HG03159 (cell line): Measurements from ENCODE around the gene EP400.
A peak's percentile ranks its signal among the peaks of the same experiment; 100 is the strongest.
"Not testable (repeated sequence)": the region's sequence is repeated elsewhere in the genome, so short reads cannot be mapped to it uniquely, and the experiment has no call there.

ENCODE experiments used
- ATAC-seq: cut with Tn5 transposase; IDR thresholded peaks from one replicate; pipeline ENCODE4 v1.9.1; 2021; ENCODE audit warnings: mild to moderate bottlenecking, moderate library complexity; ENCODE audit not compliant: unreplicated experiment

EP400 gene

DNA sequence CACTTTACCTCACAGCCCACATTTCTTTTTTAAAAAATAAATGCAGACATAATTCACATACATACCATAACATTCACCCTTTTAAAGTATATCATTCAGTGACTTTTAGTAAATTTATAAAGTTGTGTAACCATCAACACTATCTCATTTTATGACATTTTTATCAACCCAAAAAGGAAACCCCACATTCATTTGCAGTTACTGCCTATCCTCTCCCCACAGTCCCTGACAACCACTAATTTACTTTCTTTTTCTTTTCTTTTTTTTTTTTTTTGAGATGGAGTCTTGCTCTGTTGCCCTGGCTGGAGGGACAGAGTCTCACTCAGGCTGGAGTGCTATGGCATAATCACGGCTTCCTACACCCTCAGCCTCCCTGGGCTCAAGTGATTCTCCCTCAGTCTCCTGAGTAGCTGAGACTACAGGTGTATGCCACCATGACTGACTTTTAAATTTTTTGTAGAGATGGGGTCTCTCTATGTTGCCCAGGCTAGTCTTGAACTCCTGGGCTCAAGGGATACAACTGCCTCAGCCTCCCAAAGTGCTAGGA lies 1.5 kb upstream of the EP400 start:
- ATAC-seq = no peak

DNA sequence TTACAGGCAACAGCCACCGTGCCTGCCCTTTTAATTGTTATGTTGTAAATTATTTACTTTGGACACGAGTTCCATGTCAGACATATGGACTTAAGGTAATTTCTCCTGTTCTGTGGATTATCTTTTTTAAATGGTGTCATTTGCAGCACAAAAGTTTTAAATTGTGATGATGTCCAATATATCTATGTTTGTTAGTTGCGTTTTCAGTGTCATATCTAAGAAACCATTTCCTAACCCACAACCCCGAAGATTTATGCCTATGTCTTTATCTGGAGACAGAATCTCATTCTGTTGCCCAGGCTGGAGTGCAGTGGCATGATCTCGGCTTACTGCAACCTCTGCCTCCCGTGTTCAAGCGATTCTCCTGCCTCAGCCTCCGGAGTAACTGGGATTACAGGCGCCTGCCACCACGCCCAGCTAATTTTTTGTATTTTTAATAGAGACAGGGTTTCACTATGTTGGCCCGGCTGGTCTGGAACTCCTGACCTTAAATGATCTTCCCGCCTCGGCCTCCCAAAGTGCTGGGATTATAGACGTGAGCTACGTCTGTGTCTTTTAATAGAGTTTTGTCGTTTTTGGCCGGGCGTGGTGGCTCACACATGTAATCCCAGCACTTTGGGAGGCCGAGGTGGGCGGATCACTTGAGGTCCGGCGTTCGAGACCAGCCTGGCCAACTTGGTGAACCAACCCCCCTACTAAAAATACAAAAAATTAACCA lies 870 bp upstream of the EP400 start:
- not testable (repeated sequence) for ATAC-seq

DNA sequence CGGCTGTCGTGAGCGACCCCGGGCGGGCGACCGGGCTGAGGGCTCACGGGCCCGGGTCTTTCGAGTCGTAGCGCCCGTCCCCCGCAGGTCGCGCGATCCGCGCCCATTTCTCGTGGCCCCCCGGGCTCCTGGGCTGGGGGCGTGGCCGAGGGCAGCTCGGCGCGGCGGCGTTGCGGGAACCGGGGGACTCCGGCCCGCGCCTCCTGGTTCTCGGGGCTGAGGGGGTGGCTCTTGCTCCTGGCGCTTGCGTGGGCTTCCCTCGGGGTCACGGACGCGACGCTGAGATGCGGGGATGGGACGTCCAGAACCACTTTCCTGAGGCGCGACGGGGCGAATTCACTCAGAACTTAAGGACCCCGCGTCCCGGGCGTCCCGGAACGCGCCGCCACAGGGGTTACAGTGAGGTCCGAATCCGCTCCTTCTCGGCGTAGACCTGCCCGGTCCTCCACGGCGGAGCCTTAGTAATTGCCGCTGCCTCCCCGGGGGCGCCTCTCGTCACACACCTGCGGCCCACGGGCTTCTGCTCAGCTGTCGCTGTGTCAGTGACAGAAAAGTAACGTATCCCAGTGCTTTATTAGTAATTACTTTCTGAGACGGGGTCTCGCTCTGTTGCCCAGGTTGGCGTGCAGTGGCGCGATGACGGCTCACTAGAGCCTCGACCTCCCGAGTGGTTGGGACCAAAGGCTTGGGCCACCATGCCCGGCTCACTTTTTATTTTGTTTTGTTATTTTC lies 606 bp downstream of the EP400 start:
- peak; percentile 32 for ATAC-seq

DNA sequence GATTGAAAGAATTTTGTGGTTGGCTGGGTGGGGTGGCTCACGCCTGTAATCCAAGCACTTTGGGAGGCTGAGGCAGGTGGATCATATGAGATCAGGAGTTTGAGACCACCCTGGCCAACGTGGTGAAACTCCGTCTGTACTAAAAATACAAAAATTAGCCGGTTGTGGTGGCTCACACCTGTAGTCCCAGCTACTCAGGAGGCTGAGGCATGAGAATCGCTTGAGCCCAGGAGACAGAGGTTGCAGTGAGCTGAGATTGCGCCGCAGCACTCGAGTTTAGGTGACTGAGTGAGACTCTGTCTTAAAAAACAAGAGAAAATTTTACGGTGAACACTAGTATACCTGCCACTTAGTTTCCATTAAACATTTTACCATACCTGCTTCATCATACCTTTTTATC lies 4.1 kb downstream of the EP400 start:
- not testable (repeated sequence) for ATAC-seq

DNA sequence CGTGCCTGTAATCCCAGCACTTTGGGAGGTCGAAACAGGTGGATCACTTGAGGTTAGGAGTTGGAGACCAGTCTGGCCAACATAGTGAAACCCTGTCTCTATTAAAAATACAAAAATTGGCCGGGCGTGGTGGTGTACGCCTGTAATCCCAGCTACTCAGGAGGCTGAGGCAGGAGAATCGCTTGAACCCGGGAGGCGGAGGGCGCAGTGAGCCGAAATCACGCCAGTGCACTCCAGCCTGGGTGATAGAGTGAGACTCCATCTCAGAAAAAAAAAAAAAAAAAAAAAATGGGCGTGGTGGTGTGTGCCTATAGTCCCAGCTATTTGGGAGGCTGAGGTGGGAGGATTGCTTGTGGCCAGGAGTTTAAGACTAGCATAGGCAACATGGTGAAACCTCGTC lies 4.7 kb downstream of the EP400 start:
- not testable (repeated sequence) for ATAC-seq

DNA sequence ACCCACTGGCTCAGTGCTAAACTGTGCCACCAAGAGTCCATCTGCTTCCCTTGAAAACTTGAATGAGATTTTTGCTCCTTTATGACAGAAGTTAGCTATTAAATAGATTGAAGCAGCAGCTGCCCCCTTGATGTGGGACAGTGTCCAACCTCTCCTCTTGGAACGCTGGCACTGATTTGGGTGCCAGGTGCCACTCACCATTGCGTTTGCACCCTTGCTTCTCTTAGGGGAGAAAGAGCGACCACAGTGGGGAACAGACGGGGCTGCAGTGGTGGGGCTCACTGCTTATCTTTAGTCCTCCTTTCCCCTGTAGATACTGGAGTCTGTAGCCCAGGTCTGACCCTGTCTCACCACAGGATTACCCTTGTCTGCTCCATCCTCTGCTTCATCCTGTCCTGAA lies 9.4 kb downstream of the EP400 start:
- no peak for ATAC-seq

DNA sequence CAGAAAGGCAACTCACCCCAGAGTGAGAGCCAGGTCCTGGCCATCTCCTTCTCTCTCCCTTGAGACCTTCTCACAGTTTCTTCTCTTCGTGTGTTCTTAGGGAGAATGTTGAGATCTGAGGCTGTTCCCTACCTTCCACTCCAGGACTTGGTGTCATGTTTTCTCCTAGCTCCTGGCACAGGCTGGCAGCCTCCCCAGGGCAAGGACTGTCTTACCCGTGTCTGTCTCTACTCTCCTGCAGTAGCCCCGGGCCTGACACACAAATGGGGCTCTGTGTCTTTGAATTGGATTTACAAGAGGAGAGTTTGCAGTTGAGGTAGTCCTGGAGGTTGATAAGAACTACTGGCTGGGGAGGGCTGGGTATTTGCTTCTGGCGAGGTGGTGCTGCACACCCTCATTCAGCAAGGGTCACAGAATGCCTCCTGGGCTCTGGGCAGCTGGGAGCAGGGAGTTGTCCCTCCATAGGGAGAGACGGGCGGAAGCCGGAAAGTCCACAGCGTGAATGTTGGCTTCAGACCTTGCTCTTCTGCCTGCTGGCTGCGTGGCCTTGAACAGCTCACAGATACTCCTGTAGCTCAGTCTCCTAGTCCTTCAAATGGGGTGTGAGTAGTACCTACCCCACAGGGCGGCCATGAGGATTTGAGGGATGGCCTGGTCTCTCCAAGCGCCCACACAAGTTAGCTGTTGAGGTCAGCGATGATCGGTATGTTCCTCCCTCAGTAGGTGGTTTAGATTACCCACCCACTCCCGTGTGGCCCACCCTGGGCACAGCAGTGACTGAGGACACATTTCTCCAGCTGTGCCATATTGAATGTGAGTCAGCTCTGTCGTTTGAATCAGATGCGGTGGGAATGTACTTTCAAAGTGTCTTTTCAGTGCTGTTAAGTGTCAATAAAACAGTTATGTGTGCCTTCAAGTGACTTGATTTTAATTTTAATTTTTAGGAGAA lies 10.2 kb downstream of the EP400 start:
- ATAC-seq = no peak

DNA sequence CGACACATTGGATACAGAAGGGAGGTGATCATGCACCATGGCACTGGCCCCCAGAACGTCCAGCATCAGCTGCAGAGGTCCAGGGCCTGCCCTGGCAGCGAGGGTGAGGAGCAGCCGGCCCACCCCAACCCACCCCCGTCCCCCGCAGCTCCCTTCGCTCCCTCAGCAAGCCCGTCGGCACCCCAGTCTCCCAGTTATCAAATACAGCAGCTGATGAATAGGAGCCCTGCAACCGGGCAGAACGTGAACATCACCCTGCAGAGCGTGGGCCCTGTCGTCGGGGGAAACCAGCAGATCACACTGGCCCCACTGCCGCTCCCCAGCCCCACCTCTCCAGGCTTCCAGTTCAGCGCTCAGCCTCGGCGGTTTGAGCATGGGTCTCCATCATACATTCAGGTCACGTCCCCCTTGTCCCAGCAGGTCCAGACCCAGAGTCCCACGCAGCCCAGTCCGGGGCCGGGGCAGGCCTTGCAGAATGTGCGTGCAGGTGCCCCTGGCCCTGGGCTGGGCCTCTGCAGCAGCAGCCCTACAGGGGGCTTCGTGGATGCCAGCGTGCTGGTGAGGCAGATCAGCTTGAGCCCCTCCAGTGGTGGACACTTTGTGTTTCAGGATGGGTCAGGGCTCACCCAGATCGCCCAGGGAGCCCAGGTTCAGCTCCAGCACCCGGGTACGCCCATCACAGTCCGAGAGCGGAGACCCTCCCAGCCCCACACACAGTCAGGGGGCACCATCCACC lies 11.0 kb downstream of the EP400 start:
- ATAC-seq = not testable (repeated sequence)

DNA sequence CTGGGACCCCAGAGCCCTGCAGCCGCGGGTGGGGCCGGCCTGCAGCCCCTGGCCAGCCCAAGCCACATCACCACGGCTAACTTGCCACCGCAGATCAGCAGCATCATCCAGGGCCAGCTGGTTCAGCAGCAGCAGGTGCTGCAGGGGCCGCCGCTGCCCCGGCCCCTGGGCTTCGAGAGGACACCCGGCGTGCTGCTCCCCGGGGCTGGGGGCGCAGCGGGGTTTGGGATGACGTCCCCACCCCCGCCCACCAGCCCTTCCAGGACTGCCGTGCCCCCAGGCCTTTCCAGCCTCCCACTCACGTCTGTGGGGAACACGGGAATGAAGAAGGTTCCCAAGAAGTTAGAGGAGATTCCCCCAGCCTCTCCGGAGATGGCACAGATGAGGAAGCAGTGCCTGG lies 11.6 kb downstream of the EP400 start:
- not testable (repeated sequence) for ATAC-seq

DNA sequence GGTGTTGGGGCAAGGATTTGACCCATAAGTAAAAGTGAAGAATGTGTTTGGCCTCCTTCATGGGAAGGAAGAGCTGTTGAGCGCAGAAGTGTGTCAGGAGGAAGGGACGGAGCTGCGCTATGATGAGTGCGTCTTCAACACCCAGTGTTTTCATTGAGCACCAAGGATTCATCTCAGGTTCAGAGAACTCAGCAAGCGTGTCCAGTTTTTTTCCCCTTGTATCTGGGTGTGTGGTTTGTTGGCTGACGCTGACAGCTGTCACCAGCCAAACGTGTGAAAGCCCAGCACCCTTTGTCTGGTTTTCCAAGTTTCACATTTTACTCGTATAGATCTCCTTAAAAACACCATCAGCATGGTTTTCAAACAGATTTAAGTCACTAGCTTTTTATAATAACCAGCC lies 12.3 kb downstream of the EP400 start:
- ATAC-seq = no peak

DNA sequence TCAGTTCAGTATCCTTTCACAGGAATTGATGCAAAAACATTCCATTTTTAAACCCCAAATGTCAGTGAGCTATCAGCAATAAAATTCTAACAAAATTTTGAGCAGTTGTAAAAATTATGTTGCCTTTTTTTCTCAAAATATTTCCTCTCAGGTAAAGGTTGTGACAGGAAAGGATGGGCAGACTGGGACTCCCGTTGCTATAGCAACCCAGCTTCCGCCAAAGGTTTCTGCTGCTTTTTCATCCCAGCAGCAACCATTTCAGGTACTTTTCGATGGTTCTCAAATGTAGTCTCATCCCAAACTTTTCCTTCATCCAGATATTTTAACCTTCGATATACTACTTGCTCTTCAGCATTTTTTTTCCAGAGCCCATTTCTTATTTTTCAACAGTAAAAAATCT lies 13.6 kb downstream of the EP400 start:
- ATAC-seq = no peak

DNA sequence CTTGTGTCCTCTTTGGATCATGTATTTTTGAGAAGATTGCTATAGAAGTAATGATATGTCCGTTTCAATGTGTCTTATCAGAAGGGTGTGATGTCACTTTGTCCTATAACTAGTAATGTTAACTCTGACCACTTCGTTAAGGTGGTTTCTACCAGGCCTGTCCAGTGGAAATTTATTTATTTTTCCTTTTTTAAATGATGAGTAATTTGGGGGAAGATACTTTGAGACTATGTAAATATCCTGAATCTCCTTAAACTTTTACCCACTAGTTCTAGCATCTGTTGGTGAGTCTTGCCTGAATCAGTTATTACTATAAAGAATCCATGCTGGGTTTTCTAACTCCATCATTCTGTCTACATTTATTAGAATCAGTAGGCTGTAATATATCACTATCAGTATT lies 15.3 kb downstream of the EP400 start:
- no peak for ATAC-seq

DNA sequence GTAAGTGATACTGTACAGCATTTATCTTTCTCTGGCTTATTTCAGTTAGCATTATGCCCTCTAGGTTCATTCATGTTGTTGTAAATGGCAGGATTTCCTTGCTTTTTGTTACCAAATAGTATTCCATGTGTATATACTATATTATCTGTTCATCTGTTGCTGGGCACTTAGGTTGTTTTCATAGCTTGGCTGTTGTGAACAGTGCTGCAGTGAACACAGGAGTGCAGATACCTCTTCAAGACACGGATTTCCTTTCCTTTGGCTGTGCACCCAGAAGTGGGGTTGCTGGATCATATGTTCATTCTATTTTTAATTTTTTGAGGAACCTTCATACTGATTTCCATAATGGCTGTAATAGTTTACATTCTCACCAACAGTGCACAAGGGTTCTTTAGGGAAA lies 21.5 kb downstream of the EP400 start:
- ATAC-seq = no peak

DNA sequence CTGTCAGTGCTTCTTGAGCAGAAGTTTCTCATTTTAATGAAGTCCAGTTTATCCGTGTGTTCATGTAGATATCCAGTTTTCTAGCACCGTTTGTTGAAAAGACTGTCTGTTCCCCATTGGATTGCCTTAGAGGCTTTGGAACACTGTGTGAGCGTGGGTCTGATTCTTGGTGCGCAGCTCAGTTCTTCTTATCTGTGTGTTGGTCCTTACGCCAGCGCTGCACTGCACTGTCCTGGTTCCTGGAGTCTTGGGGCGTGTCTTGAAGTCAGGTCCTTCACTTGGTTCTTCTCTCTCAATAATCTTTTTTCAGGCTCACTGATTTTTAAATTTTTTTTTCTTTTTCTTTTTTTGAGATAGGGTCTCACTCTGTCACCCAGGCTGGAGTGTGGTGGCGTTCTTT lies 25.5 kb downstream of the EP400 start:
- ATAC-seq = no peak

DNA sequence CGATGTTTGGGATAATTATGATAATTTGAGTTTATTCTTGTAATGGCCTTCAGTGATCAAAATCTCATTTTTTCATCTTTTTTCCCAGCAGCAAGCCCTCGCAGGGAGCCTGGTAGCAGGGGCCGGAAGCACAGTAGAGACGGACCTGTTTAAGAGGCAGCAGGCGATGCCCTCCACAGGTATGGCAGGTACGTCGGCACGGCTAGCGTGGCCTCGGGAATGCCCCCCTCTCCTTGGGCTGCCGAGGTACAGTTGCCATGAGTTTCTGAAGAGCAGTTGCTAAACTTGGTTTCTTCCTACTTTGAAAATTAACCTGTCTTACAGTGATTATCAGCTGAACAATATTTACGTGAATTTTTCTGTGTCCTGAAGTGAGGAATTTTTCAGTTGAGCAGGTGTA lies 29.9 kb downstream of the EP400 start:
- no peak for ATAC-seq

DNA sequence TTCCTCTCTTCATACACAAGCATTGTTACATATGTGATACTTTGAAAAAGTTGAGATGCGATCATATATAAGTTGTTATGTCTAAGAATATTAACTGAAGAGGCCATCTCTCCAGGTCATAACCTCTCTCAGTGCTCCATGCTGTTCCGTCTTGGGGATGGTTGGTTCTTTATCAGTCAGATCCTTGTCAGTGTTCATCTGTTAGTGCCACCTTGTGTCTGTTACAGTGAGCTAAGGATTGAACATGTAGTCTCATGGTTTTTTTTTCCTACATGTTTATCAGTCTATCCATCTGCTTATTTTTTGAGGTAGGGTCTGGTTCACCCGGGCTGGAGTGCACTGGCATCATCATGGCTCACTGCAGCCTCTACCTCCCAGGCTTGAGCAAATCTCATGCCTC lies 30.5 kb downstream of the EP400 start:
- ATAC-seq = no peak

DNA sequence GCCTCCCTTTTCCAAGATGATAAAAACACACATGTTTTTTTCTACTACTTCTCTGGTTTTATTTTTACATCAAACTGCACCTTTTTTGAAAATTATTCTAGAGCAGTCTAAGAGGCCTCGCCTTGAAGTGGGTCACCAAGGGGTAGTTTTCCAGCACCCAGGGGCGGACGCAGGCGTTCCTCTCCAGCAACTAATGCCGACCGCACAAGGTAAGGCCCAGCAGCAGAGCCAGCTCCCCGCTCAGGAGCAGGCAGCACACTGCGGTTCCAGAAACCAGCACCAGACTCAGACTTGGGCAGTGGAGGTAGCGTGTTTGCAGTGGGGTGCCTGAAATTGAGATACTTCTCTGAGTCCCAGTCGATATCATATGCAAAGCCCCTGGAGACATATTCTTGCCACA lies 31.6 kb downstream of the EP400 start:
- no peak for ATAC-seq

DNA sequence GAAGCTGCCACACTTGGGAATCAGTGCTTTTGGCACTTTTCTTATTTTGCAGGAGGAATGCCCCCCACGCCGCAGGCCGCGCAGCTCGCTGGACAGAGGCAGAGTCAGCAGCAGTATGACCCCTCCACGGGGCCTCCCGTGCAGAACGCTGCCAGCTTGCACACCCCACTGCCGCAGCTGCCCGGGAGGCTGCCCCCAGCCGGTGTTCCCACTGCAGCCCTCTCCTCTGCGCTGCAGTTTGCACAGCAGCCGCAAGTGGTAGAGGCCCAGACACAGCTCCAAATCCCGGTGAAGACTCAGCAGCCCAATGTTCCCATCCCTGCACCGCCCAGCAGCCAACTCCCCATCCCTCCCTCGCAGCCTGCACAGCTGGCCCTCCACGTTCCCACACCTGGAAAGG lies 32.3 kb downstream of the EP400 start:
- no peak for ATAC-seq

DNA sequence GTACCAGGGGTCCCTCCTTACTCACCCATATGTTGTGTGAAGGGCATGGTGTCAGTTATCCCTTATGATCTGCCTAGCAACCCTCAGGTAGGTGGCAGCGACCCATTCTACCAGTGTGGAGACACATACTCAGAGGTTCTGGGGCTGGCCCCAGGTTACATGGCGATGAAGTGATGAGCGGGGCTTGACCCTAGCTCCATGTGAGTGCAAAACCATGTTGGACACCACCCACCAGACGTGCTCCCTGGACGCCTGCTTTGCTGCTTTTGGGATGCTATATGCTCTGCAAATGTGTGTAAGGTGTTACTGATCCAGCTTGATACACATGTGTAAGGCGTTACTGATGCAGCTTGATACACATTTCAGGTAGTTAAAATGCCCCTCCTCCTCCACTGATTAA lies 33.3 kb downstream of the EP400 start:
- no peak for ATAC-seq

DNA sequence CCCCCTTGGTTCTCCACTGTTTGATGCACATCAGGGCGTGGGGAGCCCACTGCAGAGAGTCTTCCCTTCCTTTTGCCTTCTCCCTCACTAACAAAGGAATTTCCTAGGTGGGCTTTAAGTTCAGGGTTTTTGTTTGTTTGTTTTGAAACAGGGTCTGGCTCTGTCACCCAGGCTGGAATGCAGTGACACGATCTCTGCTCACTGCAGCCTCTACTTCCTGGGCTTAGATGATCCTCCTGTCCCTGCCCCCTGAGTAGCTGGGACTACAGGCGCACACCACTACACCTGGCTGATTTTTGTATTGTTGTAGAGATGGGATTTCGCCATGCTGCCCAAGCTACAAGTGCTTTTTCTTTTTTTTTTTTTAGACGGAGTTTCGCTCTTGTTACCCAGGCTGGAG lies 33.8 kb downstream of the EP400 start:
- ATAC-seq = no peak

DNA sequence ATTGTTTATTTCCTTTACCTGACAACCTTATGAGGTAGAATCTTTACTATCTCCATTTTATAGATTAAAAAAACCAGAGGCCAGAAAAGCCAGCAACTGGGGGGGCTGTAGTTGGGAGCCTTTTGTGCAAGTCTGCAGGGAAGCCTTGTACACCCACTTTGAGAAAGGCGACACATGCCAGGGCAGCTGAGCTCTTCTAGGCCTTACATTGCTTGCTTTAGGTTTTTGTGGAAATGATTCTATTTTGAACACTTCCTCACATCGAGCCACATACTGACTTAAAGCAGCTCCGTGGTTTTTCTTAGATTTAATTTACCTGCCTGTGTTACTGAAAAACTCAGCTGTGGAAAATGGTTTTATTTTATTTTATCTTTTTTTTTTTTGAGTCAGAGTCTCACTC lies 34.6 kb downstream of the EP400 start:
- ATAC-seq = no peak
